GM18511 (cell line): ENCODE results near the gene AGBL2.
"Not testable (repeated sequence)": the region's sequence is repeated elsewhere in the genome, so short reads cannot be mapped to it uniquely, and the experiment has no call there.

Experiments used
- ATAC-seq: cut with Tn5 transposase; IDR thresholded peaks from one replicate; pipeline ENCODE4 v1.9.1; 2021; ENCODE audit warnings: mild to moderate bottlenecking, moderate library complexity; ENCODE audit not compliant: unreplicated experiment

The AGBL2 gene, protein sequence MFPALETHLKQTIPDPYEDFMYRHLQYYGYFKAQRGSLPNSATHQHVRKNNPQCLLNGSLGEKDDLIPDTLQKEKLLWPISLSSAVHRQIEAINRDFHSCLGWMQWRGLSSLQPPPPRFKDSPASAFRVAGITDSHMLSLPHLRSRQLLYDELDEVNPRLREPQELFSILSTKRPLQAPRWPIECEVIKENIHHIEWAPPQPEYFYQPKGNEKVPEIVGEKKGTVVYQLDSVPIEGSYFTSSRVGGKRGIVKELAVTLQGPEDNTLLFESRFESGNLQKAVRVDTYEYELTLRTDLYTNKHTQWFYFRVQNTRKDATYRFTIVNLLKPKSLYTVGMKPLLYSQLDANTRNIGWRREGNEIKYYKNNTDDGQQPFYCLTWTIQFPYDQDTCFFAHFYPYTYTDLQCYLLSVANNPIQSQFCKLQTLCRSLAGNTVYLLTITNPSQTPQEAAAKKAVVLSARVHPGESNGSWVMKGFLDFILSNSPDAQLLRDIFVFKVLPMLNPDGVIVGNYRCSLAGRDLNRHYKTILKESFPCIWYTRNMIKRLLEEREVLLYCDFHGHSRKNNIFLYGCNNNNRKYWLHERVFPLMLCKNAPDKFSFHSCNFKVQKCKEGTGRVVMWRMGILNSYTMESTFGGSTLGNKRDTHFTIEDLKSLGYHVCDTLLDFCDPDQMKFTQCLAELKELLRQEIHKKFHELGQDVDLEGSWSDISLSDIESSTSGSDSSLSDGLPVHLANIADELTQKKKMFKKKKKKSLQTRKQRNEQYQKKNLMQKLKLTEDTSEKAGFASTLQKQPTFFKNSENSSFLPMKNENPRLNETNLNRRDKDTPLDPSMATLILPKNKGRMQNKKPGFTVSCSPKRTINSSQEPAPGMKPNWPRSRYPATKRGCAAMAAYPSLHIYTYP

DNA sequence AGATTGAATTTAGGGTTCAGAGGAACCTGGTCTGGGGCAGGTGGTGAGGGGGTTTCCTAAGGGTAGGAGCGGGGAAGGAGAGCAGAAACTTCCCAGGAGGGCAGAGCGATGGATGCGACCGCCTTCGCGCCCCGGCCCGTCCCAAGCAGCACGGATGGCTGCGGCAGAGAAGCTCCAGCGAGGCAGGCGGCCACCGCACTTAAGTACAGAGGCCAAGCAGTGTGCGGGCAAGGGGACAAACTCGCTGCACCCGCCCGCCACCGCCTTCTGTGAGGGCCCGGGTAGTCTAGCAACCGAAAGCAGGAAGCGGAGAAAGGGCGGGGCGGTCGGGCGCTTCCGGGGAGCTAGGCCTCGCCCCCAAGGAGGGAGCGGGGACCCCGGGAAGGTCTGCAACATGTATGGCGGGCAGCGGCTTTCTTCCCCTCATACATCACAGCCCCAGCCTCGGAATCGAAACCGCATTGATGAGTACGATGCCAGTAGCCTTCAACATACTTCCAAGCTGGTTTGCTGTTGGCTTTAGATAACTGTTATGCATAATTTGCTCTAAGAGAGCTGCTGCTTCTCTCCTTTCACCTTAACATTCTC is at the start of gene AGBL2:
Gene AGBL2, minus strand, starts transcription at position 288 of the 588 bp plus-strand sequence. CDS start 719 bp downstream, outside the sequence.
- peak; percentile 99 for ATAC-seq

DNA sequence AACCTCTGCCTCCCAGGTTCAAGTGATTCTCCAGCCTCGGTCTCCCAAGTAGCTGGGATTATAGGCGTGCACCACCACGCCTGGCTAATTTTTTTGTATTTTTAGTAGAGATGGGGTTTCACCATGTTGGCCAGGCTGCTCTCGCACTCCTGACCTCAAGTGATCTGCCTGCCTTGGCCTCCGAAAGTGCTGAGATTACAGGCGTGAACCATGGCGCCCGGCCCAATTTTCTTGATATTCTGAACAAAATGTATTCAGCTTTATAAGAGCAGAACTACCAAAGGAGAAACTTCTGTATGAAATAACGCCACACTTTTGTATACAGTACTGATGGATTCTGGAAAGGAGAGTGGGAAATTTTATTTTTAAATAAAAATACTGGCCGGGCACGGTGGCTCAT is 44.1 kb upstream of the AGBL2 start:
- not testable (repeated sequence) for ATAC-seq

DNA sequence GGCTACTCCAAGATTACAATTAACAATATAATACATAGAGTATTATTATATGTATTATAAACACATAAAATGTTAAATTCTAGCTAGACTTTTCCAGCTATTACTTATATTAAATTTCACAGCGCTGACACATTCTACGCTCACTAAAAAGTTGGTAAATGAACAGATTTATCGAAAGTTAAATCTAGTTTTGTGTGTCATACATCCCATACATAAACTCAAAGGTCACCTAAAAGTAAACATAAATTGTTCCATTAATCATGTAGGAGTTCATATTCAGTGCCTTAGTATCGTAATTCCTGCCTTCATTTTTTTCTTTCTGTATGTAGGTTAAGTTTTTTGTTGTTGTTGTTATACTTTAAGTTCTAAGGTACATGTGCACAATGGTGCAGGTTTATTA is 41.0 kb upstream of the AGBL2 start:
- no peak for ATAC-seq

DNA sequence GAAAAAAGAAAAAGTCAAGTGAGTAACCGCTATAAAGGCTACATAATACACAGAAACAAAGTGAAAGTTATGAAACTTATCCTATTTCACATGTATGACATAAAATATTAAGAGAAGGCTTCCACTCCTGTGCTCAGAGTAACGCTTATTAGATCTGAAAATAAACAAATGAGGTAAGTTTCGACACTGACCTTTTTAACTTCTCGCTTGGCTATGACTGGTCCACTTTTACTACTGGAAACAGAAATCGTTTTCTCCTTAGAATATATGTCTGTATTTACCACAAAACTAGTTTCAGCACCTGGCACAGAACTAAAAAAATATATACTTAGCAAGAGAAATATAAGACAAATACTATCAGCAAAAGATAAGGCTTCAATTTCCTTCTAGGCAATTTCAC is 35.6 kb upstream of the AGBL2 start:
- no peak for ATAC-seq

DNA sequence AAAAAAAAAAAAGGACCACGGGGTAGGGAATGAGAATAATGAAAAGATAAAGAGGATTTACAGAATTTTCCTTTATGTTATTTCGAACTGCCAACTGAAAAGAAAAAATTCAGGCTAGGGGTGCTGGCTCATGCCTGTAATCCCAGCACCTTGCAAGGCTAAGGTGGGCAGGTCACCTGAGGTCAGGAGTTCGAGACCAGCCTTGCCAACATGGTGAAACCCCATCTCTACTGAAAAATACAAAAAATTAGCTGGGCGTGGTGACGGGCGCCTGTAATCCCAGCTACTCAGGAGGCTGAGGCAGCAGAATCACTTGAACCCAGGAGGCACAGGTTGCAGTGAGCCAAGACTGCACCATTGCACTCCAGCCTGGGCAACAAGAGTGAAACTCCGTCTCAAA is 27.3 kb upstream of the AGBL2 start:
- ATAC-seq: not testable (repeated sequence)

DNA sequence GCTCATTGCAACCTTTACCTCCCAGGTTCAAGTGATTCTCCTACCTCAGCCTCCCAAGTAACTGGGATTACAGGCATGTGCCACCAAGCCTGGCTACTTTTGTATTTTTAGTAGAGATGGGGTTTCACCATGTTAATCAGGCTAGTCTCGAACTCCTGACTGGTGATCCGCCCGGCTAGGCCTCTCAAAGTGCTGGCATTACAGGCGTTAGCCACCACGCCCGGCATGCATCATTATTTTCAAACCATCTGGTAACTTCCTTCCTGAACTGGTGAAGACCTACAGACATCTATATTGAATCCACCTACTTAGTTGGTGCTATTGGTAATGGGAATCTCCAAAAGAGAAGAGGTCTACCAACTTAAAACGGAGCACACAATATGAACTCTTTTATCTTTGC is 22.6 kb upstream of the AGBL2 start:
- not testable (repeated sequence) for ATAC-seq

DNA sequence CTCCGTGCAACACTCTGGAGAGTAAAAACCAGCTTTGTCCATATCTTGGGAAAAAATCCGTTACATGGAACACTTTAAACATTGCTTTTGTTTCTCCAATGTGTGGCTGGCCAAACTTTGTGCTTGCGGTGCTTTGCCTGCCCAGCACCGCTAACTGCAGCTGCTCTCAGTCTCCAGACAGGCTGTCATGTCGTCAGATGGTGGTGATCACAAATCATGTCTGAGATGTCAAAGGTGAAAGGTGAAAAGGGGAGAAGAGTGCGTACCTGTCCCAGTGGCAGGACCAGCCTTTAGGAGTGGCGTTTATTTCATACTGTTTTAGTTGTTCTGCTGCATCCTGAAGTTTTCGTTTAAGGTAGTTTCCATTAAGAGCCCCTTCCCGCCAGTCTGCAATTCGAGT is 17.1 kb upstream of the AGBL2 start:
- no peak for ATAC-seq

DNA sequence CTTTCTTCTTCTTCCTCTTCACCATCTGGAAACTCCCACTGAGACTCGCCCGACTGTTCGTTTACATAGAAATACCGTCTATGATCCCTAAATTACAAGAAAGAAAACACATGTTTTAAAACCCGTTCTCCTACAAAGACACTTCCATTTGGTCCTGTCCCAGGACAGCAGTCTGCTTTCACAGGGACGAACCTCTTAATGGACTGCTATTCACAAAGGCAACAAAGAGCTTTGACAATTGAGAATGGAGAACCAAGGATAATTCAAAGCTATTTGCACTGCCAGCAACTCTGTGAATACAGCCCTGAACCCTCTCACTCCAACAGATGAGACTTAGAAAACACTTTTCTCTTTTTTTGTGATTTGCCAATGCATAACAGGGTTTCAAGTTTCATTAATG is 16.3 kb upstream of the AGBL2 start:
- ATAC-seq: no peak

DNA sequence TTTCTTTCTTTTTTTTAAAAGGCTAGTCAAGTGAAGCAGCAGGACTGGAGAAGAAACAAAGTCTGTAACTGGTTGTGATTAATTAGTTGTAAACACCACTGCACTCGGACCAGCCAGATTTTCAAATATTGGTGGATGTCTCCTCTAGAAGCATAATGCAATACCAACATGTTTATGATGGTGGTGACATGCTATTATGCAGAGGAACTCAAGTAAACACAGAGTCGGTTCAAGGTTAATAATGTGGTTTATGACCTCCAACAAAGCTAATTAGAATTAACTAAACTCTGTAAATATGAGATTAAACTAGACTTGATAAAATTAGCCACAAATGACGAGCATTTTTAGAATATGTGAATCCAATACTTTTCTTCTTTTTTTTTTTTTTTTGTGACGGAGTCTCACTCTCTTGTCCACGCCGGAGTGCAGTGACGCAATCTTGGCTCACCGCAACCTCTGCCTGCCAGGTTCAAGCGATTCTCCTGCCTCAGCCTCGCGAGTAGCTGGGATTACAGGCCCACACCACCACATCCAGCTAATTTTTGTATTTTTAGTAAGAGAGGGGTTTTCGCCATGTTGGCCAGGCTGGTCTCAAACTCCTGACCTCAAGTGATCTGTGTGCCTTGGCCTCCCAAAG is 11.8 kb upstream of the AGBL2 start:
- no peak for ATAC-seq

DNA sequence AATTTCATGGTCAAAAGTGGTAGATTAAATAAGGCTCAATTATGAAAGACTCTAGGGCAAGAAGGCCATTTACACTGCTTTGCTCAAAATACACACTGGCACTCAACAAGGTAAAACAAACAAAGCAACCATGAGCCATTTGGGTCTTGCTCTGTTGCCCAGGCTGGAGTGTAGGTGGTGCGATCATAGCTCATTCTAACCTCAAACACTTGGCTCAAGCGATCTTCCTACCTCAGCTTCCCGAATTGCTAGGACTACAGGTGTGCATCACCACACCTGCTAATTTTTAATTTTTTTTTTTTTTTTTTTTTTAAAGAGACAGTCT is 10.9 kb upstream of the AGBL2 start:
- no peak for ATAC-seq

DNA sequence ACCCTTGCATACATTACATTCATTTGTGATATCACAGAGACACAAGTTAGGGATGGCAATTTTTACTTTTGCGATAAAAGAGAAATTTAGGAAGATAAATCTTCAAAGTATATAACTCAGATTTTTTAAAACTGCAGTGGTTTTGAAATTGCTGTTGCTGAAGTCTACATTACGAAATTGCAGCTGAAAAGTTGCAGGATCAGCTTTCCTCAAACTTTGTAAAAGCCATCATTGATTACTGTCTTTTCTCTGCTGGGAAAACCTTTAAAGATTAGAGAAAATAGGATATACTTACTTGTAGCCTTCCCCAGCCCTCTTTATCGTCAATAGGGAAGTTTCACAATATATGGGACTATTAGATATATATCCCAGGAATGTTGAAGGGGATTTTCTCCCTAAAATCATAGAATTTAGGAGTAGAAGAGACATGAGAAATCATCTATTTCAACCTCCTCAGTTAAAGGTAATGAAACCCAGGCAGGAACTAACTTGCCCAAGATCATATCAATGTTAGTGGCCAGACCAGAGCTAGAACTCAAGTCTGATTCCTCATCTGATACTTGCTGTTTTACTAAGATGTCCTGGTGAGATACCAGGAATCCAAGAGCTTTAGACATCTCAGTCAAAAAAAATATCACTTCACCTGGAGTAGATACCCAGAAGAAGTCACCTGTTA is 10.4 kb upstream of the AGBL2 start:
- no peak for ATAC-seq

DNA sequence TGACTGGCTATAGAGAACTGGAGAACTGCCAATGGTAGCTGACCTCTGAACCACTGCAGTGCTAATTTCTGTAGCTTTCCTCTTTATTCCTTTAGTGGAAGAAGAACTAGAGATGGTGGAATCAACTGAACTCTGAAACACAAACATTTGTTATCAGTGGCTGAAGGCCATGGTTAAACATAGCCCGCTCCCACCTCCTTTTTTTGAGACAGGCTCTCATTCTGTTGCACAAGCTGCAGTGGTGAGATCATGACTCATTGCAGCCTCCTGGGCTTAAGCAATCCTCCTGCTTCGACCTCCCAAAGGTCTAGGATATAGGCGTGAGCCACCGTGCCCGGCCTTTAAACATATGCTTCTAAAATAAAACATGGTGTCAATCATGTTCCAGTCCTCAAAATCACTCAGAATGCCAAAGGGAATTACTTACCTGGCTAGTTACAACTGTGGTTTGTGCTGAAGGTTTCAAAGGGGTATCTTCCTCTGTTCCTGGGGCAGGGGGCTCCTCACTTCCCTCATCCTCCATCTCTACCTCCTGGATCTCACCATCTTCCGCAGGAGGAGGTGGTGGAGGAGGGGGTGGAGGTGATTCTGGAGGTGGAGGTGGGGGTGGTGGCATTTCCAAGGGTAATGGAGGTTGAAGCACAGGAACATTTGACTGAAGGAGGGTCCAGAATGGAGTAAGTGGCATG is 9.0 kb upstream of the AGBL2 start:
- no peak for ATAC-seq

DNA sequence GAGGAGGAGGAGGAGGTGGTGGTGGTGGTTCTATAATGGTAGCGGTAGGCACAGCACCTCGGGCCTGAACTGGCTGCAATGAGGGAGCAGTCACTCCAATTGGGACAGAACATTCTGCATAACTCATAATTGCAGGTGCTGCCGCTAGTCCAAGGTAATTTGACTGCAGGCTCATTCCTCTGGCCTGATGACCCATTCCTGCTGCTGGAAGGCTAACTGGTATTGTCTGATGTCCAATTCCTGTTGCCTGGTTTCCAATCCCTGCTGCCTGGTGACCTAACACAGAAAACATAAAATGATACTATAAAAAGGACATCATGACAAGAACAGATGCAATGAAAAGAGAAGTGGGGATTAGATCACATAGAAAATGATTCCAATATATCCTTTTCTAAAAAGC is 7.9 kb upstream of the AGBL2 start:
- no peak for ATAC-seq

DNA sequence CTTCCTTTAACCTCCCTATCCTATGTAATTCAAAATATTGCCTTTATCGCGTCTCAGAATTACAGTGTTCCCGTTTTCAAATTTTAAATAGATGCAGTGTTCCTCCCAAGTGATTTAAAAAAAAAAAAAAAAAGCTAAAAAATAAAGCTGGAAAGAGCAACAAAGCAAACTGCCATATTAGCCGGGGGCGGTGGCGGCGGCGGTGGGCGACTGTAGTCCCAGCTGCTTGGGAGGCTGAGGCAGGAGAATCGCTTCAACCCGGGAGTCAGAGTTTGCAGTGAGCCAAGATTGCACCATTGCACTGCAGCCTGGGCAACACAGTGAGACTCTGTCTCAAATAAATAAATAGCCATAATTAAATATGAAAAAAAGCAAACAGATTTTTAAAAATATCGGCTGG is 5.5 kb upstream of the AGBL2 start:
- ATAC-seq: no peak

DNA sequence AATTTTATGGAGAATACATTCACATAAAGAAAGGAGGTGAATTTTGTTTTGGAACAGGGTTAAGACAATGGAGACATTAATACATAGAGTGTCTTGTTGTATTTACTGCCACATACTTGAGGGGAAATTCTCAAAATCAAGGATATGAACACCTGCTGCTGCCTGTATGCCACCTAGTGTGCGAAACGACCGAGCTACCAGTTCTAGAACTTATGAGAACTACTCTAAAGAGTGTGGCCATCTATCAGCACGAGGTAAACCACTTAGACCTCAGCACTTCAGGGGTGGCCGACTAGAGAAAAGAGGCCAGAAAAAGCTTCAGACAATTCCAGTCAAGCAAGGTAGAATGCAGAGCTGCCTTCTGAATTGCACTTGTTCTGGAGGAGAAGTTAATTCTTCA is 1.5 kb upstream of the AGBL2 start:
- ATAC-seq: no peak

DNA sequence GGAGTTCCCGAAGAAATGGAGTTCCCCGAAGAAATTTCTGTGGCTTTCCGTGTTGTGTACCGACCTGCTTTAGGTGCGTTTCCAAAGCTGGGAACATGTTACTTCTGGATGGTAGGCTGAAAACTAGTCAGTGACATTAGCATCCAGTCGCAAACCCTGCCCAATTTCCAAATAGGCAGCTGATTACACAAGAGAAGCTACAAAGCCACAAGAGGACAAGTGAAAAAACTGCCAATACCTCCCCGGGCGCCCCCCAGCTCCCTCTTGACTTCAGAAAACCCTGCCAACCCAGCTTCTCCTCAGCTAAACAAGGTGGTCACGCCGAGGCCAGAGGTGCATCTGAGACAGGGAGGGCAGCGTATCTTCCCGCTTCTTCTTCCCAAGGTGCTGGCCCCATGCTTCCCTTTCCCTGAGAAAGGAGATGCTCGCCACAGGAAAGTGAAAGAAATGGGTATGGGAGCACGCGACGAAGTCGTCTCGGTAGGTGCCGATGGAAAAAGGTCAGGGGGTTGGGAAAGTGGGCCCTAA is 551 bp downstream of the AGBL2 start:
- ATAC-seq: peak; percentile 16

DNA sequence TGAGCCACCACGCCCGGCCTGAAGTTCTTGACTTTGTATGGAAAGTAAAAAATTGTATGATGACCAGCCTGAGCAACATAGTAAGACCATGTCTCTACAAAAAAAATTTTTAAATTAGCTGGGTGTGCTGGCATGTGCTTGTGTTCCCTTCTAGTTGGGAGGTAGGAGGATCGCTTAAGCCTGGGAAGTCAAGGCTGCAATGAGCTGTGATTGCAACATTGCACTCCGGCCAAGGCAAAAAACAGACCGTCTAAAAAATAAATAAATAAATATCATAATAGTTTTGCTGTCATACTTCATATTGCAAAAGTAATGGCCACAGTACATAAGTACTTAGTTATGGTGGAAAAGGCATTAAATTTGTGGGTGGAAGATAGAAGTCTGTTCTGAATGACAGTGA is 3.4 kb downstream of the AGBL2 start:
- ATAC-seq: no peak

DNA sequence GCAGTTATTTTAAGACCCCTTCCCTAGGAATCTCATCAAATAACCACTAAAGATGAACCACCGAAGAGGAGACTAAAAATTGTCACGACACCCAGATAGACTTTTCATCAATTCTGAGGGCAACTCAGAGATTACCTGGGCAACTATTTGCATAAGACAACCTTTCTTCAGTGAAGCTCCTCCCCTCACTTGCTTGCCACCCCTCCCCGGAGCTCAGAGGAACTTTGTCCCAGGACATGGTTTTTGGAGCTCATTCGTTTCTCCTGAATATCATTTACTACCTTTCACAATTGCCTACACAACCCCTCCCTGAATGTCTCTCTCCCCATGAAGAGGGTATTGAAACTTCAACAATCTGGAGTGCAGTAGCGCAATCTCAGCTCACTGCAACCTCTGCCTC is 3.9 kb downstream of the AGBL2 start:
- ATAC-seq: no peak

DNA sequence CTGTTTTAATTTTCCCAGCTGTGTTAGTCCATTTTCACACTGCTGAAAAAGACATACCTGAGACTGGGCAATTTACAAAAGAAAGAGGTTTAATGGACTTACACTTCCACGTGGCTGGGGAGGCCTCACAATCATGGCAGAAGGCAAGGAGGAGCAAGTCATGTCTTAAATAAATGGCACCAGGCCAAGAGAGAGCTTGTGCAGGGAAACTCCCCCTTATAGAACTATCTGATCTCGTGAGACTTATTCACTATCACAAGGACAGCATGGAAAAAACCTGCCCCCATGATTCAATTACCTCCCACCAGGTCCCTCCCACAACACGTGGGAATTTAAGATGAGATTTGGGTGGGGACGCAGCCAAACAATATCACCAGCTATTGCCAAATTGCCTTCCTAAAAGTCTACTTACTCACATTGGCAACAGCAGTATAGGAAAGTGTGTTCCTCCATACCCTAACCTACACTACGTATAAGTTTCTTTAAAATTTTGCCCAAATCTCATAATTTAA is 7.8 kb downstream of the AGBL2 start:
- not testable (repeated sequence) for ATAC-seq

DNA sequence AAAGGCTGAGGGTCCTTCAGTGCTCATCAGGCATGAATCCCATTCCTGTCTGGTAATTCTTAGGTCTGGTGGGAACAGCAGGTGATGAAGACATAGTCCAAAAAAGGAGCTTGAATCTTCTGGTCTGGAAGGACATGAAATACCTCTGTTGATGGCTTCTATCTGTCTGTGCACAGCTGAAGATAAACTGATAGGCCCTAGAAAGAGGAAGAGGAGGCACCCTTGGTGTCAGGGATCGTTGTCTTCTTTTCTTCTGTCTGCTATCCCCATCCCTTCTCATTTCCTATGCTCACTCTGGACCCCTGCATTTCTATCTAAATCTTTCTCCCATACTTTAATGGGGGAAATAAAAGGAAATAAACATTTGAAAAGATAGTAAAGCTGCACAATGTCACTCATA is 9.4 kb downstream of the AGBL2 start:
- no peak for ATAC-seq
